ENCODE results near the gene CLDN16.

GRCh38 chr3:190404715-190405114, 16.8 kb downstream of the CLDN16 start:
- no peak for TF ChIP-seq EZH2 (IDR thresholded peaks at IDR 0.05; ENCODE audit: borderline replicate concordance, low read depth, low read length, severe bottlenecking)
- no peak for TF ChIP-seq CTCF (IDR thresholded peaks at IDR 0.05; ENCODE audit: borderline replicate concordance, extremely low read depth, low read length, poor library complexity, severe bottlenecking)

Measured in DND-41 (cell line).